Neural cell (in vitro differentiated cells): ENCODE results near the gene TMEM176B.

Experiments
- CTCF ChIP-seq: fragments of 450-650 bp; IDR thresholded peaks from 2 replicates; pipeline ENCODE4 v1.5.1; 2014; ENCODE audit warnings: antibody characterized with exemption, mild to moderate bottlenecking, moderate library complexity; ENCODE audit not compliant: poor library complexity, severe bottlenecking
- MXI1 ChIP-seq: fragments of 450-650 bp; conservative IDR thresholded peaks from 2 replicates; pipeline ENCODE4 v1.6.1; 2014; ENCODE audit warnings: antibody characterized with exemption, mild to moderate bottlenecking; ENCODE audit not compliant: poor library complexity, severe bottlenecking
- SMC3 ChIP-seq: fragments of 450-650 bp; conservative IDR thresholded peaks from 2 replicates; pipeline ENCODE4 v1.6.1; 2014; ENCODE audit warnings: antibody characterized with exemption, mild to moderate bottlenecking, moderate library complexity; ENCODE audit not compliant: poor library complexity

- TF ChIP-seq MXI1 (no peak), CTCF (no peak), SMC3 (no peak)
Observed at GRCh38 chr7:150835019-150835418, 34.9 kb upstream of the TMEM176B start.
